NCI-H2107 (cell line): ENCODE measurements around the gene CLSTN1.
"Not testable (repeated sequence)": the region's sequence is repeated elsewhere in the genome, so short reads cannot be mapped to it uniquely, and the experiment has no call there.

Experiments
- DNase-seq: peaks from one replicate; lab custom pipeline; 2025; lab: John Stamatoyannopoulos, UW

CLSTN1 gene

GRCh38 chr1:9794081-9794480 lies 29.7 kb downstream of the CLSTN1 start:
- no peak for DNase-seq

GRCh38 chr1:9793291-9793690 lies 30.5 kb downstream of the CLSTN1 start:
- DNase-seq = no peak

GRCh38 chr1:9792156-9793042 lies 31.4 kb downstream of the CLSTN1 start:
- DNase-seq = no peak

- not testable (repeated sequence) for DNase-seq
Measured at GRCh38 chr1:9789700-9790099, 34.1 kb downstream of the CLSTN1 start.

GRCh38 chr1:9787702-9788101 lies 36.1 kb downstream of the CLSTN1 start:
- no peak for DNase-seq

- no peak for DNase-seq
Measured at GRCh38 chr1:9785406-9785805, 38.4 kb downstream of the CLSTN1 start.

- no peak for DNase-seq
Measured at GRCh38 chr1:9784508-9785133, 39.1 kb downstream of the CLSTN1 start.

GRCh38 chr1:9782897-9783296 lies 40.9 kb downstream of the CLSTN1 start:
- no peak for DNase-seq

- no peak for DNase-seq
Measured at GRCh38 chr1:9782116-9782751, 41.5 kb downstream of the CLSTN1 start.

- no peak for DNase-seq
Measured at GRCh38 chr1:9780554-9781110, 43.1 kb downstream of the CLSTN1 start.

- DNase-seq = no peak
Measured at GRCh38 chr1:9778905-9779304, 44.9 kb downstream of the CLSTN1 start.

- DNase-seq = no peak
Measured at GRCh38 chr1:9776685-9777084, 47.1 kb downstream of the CLSTN1 start.

- no peak for DNase-seq
Measured at GRCh38 chr1:9774712-9775679, 48.8 kb downstream of the CLSTN1 start.

- DNase-seq = no peak
Measured at GRCh38 chr1:9770298-9770697, 53.5 kb downstream of the CLSTN1 start.

- no peak for DNase-seq
Measured at GRCh38 chr1:9768983-9769382, 54.8 kb downstream of the CLSTN1 start.

GRCh38 chr1:9767964-9768668 lies 55.6 kb downstream of the CLSTN1 start:
- DNase-seq = no peak

GRCh38 chr1:9766759-9767442 lies 56.9 kb downstream of the CLSTN1 start:
- DNase-seq = no peak

GRCh38 chr1:9764550-9764949 lies 59.2 kb downstream of the CLSTN1 start:
- no peak for DNase-seq

- no peak for DNase-seq
Measured at GRCh38 chr1:9763914-9764313, 59.9 kb downstream of the CLSTN1 start.

- DNase-seq = not testable (repeated sequence)
Measured at GRCh38 chr1:9762446-9762845, 61.3 kb downstream of the CLSTN1 start.
